Hematopoietic multipotent progenitor cell treated with erythropoietin and hydrocortisone succinate and interleukin-3 and kit ligand, for 17 days (in vitro differentiated cells): Measurements from ENCODE around the gene RBM20.
"Not testable (repeated sequence)": the region's sequence is repeated elsewhere in the genome, so short reads cannot be mapped to it uniquely, and the experiment has no call there.

Source experiments
- DNase-seq: peaks from one replicate; pipeline ENCODE4 v3.0.0-alpha.2; 2015; ENCODE audit warnings: low spot score

Gene RBM20

GRCh38 chr10:110765513-110766319, 121.6 kb downstream of the RBM20 start:
- DNase-seq: no peak

GRCh38 chr10:110767601-110768000, 123.5 kb downstream of the RBM20 start:
- DNase-seq: not testable (repeated sequence)

GRCh38 chr10:110770243-110770642, 126.1 kb downstream of the RBM20 start:
- DNase-seq: no peak

- DNase-seq: no peak
Observed at GRCh38 chr10:110771486-110771885, 127.3 kb downstream of the RBM20 start.

GRCh38 chr10:110771991-110772390, 127.9 kb downstream of the RBM20 start:
- no peak for DNase-seq

DNA sequence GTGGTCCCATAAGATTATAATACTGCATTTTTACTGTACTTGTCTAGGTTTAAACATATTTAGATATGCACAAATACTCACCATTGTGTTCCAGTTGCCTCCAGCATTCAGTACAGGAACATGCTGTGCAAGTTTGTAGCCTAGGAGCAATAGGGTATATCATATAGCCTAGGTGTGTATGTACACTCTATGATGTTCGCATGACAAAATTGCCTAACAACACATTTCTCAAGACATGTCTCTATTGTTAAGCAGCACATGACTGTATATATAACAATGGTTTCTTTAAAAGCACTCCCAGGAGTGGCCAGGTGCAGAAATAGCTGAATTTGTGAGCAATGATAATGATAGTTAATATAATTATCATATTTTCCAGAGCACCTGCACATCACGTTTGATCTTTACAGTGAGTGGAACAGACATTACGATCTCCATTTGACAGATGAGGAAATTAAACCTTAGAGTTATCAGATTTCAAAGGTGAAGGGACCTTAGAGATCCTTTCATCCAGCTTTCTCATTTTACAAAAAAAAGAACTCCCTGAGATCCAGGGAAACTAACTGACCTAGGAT, 128.4 kb downstream of the RBM20 start:
- no peak for DNase-seq

GRCh38 chr10:110773693-110774068, 129.5 kb downstream of the RBM20 start:
- DNase-seq: no peak

- no peak for DNase-seq
Observed at GRCh38 chr10:110774069-110775019, 130.2 kb downstream of the RBM20 start.

DNA sequence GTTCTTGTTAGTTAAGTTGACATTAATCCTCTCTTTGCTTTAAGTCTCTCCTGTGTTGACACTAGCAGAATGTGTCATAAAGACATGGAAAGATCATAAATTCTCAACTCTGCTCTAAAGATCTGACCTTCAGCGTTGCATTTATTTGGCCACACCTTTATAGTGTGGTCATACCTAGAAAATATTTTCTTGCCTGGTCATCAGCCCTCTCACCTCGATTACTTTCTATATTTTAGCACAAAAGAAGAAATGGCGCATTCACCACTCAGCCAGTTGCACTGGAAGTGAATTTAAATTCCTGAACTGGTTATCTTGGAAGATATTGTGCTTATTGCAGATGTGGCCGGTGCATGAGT, 130.9 kb downstream of the RBM20 start:
- no peak for DNase-seq

- DNase-seq: no peak
Observed at GRCh38 chr10:110775406-110775805, 131.3 kb downstream of the RBM20 start.

DNA sequence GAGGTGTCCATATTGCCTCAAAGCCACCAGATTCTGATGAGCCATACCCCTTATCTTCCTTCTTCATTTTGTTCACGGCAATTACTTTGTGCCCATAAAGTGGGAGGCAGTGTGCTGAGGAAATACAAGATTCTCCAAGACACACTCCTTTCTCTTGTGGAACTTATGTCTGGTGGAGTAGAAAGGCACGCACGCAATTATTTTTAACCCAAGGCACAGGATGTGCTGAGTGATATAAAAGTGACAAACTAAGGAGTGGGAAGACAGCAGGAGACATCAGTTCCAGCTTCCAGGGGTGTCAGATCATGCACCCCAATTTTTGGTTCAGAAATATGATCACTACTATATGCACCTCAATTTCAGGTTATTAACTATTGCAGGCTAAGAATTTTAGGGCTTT, 132.9 kb downstream of the RBM20 start:
- DNase-seq: no peak

- no peak for DNase-seq
Observed at GRCh38 chr10:110777661-110778060, 133.5 kb downstream of the RBM20 start.

GRCh38 chr10:110778211-110778610, 134.1 kb downstream of the RBM20 start:
- no peak for DNase-seq

DNA sequence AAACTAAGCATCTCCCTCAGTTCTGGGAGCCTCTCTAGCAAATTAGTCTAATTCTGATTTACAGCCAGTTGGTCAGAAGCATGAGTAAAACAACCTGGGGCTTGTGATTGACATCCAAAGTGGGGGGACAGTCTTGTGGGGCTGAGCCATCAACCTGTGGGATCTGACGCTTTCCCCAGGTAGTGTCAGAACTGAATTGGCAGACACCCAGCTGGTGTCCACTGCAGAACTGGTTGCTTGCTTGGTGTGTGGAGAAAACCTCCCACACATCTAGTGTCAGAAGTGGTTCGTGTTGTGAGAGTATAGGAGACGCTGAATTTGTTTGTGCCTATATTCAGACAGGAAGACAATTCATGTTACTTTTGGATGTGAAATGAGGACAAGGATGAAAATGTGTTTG, 135.4 kb downstream of the RBM20 start:
- DNase-seq: no peak

DNA sequence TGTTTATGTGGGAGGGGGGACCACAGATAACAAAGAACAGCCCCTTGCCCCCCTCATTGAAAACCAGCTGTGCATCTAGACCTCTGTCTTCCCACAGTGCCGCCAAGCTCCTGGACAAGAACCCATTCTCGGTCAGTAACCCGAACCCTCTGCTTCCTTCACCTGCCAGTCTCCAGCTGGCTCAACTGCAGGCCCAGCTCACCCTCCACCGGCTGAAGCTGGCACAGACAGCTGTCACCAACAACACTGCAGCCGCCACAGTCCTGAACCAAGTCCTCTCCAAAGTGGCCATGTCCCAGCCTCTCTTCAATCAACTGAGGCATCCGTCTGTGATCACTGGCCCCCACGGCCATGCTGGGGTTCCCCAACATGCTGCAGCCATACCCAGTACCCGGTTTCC, 136.6 kb downstream of the RBM20 start:
- no peak for DNase-seq

GRCh38 chr10:110781139-110781538, 137.0 kb downstream of the RBM20 start:
- DNase-seq: no peak

GRCh38 chr10:110782616-110783015, 138.5 kb downstream of the RBM20 start:
- DNase-seq: no peak

DNA sequence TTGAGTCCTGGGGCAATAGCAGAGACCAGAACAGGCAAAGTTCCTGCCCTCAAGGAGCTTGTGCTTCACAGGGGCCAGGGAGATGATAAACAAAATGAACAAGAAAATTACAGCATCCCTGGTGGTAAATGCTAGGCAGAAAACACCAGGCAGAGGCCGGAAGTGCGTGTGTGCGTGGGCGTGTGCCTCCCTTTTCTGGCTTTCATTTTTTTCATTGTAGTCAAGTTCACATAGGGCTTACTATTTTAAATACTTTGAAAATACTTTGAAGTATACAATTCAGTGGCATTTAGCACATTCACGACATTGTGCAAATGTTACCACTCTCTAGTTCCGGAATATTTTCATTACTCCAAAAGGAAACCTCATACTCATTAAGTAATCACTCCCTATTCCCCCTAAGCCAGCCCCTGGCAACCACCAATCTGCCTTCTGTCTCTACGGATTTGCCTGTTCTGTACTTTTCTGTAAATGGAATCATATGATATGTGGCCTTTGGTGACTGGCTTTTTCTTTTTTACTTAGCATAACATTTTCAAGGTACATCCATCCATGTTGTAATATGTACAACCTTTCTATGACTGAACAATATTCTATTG, 139.5 kb downstream of the RBM20 start:
- no peak for DNase-seq

GRCh38 chr10:110784198-110784597, 140.1 kb downstream of the RBM20 start:
- DNase-seq: no peak

DNA sequence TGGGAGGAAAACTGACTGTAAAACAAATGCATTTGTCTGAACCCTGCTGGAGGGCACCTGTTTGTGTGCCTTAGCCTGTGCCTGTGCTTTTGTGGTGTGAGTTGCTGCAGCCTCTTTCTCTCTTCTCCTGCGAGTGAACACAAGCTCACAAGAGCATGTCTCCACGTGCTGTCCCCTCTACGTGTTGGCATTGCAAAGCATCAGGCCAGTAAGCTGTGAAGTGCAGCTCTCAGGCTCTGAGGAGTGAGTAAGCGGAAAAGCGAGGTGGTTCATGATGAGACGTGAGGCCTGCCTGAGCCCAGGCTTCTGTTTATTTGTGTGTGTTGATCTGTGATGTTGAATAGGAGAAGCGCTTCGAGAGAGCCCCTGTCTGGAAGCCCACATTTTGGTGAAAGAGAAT, 142.0 kb downstream of the RBM20 start:
- DNase-seq: no peak

DNA sequence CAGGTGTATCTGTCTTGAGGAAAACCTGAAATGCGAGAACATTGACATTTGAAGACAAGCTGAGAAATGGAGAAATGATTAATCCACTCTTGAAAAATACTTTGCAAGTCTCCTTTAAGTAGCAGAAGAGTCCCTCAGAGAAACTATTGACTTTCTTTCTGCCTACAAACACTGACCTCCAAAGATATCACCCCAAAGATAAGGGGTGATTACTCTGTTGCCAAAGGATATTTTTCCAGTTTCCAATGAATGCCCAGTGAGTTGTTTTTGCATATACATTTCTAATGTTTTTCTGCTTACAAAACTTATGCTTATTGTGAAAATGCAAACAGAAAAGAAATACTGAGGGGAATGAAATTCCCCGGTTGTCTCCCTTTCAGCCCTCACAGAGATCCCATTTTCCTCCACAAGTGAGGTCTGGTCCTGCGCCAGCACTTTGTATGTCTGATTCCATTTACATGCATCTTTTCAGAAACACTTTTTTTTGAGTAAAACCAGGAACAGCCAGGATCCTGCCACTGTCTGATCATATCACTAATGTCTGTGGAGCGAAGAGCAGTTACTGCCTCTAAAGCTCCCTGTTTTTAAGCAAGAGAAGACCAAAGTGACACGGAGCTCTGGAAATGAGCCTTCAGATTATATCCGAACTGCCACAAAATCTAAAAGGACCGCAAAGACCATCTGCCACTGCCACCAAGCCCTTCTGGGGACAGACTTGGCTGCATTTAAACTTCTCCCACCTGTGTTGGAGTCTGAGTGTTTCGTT, 144.7 kb downstream of the RBM20 start:
- no peak for DNase-seq
